Osteocyte (in vitro differentiated cells): ENCODE results near the gene LNX2. TPM values are rescaled to one million over a fixed set of nuclear protein-coding genes. Genes with fewer than 3 reads are reported as not detected.

Experiments used
- DNase-seq: peaks from one replicate; pipeline ENCODE4 v3.0.0; 2021; ENCODE audit warnings: mixed read lengths; ENCODE audit not compliant: unreplicated experiment; ENCODE audit errors: extremely low spot score
- H3K27ac Mint-ChIP-seq: one replicate; pipeline ENCODE4 v1.8.0; 2021; ENCODE audit warnings: mild to moderate bottlenecking, mixed read lengths; ENCODE audit not compliant: unreplicated experiment
- H3K27me3 Mint-ChIP-seq: one replicate; pipeline ENCODE4 v1.8.0; 2021; ENCODE audit warnings: mixed read lengths; ENCODE audit not compliant: unreplicated experiment
- H3K36me3 Mint-ChIP-seq: one replicate; pipeline ENCODE4 v1.8.0; 2021; ENCODE audit warnings: mixed read lengths; ENCODE audit not compliant: unreplicated experiment
- H3K4me1 Mint-ChIP-seq: one replicate; pipeline ENCODE4 v1.8.0; 2021; ENCODE audit warnings: mixed read lengths; ENCODE audit not compliant: unreplicated experiment
- H3K4me3 Mint-ChIP-seq: one replicate; pipeline ENCODE4 v1.8.0; 2021; ENCODE audit warnings: mild to moderate bottlenecking, moderate library complexity, mixed read lengths; ENCODE audit not compliant: unreplicated experiment
- H3K9me3 Mint-ChIP-seq: one replicate; pipeline ENCODE4 v1.8.0; 2021; ENCODE audit warnings: mixed read lengths; ENCODE audit not compliant: unreplicated experiment
- total RNA-seq: library from RNA; stranded (reverse); gene quantifications from 2 replicates; pipeline ENCODE4 v1.2.1, GENCODE V29; 2021
- TF ChIP-seq, protein P1 (sequence below): fragments of 200-600 bp; sonication (generic); IDR thresholded peaks from 2 replicates; pipeline ENCODE4 v1.5.0; 2021; ENCODE audit warnings: antibody characterized with exemption, mild to moderate bottlenecking, moderate library complexity

The LNX2 gene
- total RNA-seq, 1 donor from 2014 or later: 7.2 TPM

DNA sequence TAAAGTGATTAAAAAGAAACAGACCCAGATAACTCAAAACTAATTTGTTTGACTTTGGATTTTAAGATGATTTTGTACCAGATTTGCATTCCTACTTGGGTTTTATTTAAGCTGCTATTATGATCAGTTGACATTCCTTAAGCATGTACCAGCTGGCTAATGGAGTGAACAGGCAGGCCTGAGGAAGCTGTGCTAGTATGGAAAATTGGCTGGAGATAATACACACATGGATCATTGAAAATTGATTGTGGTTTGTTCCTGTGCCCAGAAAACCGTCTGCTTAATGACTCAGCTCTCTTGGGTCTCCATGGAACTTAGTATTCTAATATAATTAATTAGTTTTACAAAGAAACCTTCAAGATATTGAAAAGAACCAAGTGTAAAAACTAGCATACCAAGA is 24.0 kb upstream of the LNX2 start:
- no peak overlapping the region for H3K27ac Mint-ChIP-seq
- TF ChIP-seq, protein P1, sequence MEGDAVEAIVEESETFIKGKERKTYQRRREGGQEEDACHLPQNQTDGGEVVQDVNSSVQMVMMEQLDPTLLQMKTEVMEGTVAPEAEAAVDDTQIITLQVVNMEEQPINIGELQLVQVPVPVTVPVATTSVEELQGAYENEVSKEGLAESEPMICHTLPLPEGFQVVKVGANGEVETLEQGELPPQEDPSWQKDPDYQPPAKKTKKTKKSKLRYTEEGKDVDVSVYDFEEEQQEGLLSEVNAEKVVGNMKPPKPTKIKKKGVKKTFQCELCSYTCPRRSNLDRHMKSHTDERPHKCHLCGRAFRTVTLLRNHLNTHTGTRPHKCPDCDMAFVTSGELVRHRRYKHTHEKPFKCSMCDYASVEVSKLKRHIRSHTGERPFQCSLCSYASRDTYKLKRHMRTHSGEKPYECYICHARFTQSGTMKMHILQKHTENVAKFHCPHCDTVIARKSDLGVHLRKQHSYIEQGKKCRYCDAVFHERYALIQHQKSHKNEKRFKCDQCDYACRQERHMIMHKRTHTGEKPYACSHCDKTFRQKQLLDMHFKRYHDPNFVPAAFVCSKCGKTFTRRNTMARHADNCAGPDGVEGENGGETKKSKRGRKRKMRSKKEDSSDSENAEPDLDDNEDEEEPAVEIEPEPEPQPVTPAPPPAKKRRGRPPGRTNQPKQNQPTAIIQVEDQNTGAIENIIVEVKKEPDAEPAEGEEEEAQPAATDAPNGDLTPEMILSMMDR: no peak
- no peak for DNase-seq
- H3K36me3 Mint-ChIP-seq: peaks cover 13% of the 10 kb centered on the region
- no peaks in the 10 kb centered on the region for H3K9me3 Mint-ChIP-seq
- H3K4me3 Mint-ChIP-seq: no peak overlapping the region
- H3K4me1 Mint-ChIP-seq: peaks cover 17% of the 10 kb centered on the region
- H3K27me3 Mint-ChIP-seq: no peaks in the 10 kb centered on the region

DNA sequence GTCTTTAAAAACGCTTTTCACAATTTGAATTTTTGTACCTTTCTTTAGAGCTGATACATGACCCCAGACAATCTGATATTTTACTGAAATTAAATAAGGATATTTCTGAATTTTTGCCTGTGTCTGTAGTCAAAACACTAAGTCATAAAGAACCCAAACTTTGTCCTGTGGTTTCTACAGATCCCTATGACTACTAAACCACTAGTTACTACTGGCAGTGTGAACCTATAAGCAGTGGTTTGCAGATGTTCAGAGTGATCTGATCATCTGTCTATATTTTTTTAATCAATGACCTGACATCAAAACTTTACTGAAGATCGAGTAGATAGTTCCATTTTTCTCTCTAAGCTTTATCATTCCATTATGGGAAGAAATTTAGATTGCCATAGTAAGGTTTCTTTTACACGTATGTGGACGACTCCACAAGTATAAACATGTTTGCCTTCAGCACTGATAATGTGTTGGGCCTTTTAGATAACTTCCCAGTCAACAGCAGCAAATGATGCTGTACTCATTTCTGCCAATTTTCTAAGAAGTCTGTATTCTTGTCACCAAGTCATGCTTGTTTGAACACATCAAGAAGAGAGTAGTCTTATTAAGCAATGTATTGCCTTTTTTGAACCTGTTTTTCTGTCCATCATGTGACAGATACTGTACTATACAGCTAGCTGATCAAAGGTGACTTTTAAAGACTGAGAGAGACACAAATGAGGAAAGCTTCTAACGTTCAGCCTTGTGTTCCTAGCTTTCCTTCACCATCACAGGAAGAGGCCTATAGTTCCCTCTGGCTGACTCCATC is 23.2 kb upstream of the LNX2 start:
- TF ChIP-seq, protein P1: no peak
- Mint-ChIP-seq H3K4me3 (no peak overlapping the region), H3K4me1 (peaks cover 25% of the 10 kb centered on the region), H3K27ac (no peak overlapping the region), H3K36me3 (peaks cover 7% of the 10 kb centered on the region), H3K9me3 (no peaks in the 10 kb centered on the region), H3K27me3 (no peaks in the 10 kb centered on the region)
- DNase-seq: no peak

DNA sequence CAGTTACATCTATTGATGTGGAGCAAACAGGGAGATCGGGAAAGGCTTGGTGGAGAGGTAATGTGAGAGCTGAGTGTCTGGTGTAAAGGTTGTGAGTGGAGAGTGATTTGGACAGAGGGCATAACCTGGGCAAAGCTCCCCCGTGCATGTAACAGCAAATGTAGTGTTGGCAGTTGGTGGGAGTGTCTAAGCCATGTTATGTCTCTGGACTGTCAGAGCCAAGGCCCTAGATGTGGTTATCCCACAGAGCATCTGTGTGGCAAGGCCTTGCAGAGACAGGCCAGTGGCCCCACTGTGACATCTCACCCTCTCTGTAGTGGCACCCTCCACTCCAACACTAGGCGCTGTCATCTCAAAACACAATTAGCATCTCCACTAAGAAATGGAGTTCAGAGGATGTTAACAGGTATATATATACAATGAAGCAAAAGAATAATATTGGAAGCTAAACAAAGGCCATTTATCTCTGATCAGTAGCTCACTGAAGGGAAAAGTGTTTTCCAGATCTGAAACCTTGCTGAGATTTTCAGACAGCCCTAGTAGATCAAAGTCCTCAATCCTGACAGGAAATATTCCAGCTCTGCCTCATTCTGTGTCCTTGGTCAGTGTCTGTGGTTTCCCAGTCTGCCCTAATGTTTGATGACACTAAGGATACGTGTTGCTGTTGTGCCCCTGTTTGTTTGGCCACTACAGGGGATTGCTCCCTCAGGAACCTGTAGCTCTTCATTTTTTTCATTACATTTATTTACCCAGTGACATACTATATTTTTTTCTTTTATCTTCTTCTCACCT is 21.6 kb upstream of the LNX2 start:
- Mint-ChIP-seq H3K36me3 (peaks cover 3% of the 10 kb centered on the region), H3K4me1 (peaks cover 34% of the 10 kb centered on the region), H3K4me3 (no peak overlapping the region), H3K27ac (no peak overlapping the region), H3K27me3 (no peaks in the 10 kb centered on the region), H3K9me3 (no peaks in the 10 kb centered on the region)
- no peak for DNase-seq
- TF ChIP-seq, protein P1: no peak

DNA sequence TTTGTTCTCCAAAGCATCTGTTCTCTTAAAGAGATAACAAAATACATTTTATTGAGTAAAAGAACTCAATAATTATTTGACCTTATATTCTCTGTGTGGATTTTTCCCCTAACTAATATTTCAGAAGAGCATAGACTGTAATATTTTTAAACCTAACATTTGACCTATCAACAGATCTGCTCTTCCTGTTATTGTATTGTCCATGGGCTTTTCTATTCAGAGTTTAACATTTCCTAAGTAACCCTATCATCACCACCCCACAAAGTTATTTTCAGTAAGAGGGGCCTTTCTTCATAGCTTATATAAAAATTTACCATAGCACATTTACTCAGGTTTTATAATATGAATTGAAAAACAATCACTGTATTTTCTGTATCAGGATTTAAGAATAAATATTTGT is 18.9 kb upstream of the LNX2 start:
- TF ChIP-seq, protein P1: no peak
- H3K9me3 Mint-ChIP-seq: no peaks in the 10 kb centered on the region
- peaks cover 3% of the 10 kb centered on the region for H3K36me3 Mint-ChIP-seq
- H3K4me3 Mint-ChIP-seq: no peak overlapping the region
- peaks cover 36% of the 10 kb centered on the region for H3K4me1 Mint-ChIP-seq
- no peak for DNase-seq
- H3K27ac Mint-ChIP-seq: peak overlapping the region; percentile 7
- H3K27me3 Mint-ChIP-seq: no peaks in the 10 kb centered on the region

DNA sequence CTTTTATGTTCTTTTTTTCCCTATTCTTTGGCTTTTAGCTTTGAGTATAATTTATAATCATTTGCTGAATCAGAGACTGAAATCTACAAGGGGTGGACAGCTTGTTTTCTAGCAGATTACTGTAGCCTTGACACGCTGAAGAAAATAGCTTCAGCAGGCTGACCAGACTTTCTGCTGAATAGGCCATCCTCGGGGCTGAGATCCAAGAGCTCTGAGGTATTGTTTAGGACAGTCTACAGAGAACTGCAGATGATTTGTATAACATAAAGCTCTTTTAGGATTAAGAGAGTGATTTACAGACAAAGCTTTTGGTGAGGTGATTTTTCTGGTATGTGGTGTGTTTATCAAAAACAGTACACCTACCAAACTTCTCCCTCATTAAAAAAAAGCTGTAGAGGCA is 18.2 kb upstream of the LNX2 start:
- Mint-ChIP-seq H3K27ac (peak overlapping the region; percentile 11), H3K27me3 (no peaks in the 10 kb centered on the region), H3K9me3 (no peaks in the 10 kb centered on the region), H3K4me3 (no peak overlapping the region), H3K36me3 (peaks cover 3% of the 10 kb centered on the region), H3K4me1 (peaks cover 33% of the 10 kb centered on the region)
- TF ChIP-seq, protein P1: no peak
- no peak for DNase-seq
